H9 (cell line): Measurements from ENCODE around the gene FBXO28. TPM values are rescaled to one million over a fixed set of nuclear protein-coding genes. Genes with fewer than 3 reads are reported as not detected.

Source experiments
- DNase-seq: peaks from one replicate; pipeline ENCODE4 v3.0.0-alpha.2; 2017
- H2AFZ ChIP-seq: one replicate; pipeline ENCODE4 v1.6.1; 2013; ENCODE audit warnings: mild to moderate bottlenecking, low read length, control low read depth, moderate library complexity
- H2AK5ac ChIP-seq: 2 replicates; pipeline ENCODE4 v1.6.1; 2013; ENCODE audit warnings: low read length, control low read depth, mixed read lengths; ENCODE audit not compliant: insufficient read length
- H2BK120ac ChIP-seq: one replicate; pipeline ENCODE4 v1.6.1; 2013; ENCODE audit warnings: low read depth, mild to moderate bottlenecking, low read length, control low read depth, inconsistent platforms; ENCODE audit not compliant: poor library complexity, severe bottlenecking
- H2BK12ac ChIP-seq: 2 replicates; pipeline ENCODE4 v1.6.1; 2013; ENCODE audit warnings: low read length, control low read depth, mixed read lengths, low read depth; ENCODE audit not compliant: insufficient read length
- H2BK15ac ChIP-seq: 2 replicates; pipeline ENCODE4 v1.6.1; 2013; ENCODE audit warnings: low read depth, low read length, control low read depth
- H2BK20ac ChIP-seq: one replicate; pipeline ENCODE4 v1.6.1; 2013; ENCODE audit warnings: low read depth, mild to moderate bottlenecking, low read length, control low read depth, inconsistent platforms; ENCODE audit not compliant: poor library complexity, severe bottlenecking
- H2BK5ac ChIP-seq: 2 replicates; pipeline ENCODE4 v1.6.1; 2013; ENCODE audit warnings: low read length, control low read depth, mixed read lengths; ENCODE audit not compliant: insufficient read length
- H3K14ac ChIP-seq: 2 replicates; pipeline ENCODE4 v1.6.1; 2013; ENCODE audit warnings: low read length, control low read depth; ENCODE audit not compliant: insufficient read depth
- H3K18ac ChIP-seq: 2 replicates; pipeline ENCODE4 v1.6.1; 2013; ENCODE audit warnings: low read depth, mild to moderate bottlenecking, mixed read lengths, low read length, control low read depth; ENCODE audit not compliant: insufficient read length
- H3K23ac ChIP-seq: 2 replicates; pipeline ENCODE4 v1.6.1; 2013; ENCODE audit warnings: low read length, control low read depth, mixed read lengths, low read depth; ENCODE audit not compliant: insufficient read length
- H3K23me2 ChIP-seq: 2 replicates; pipeline ENCODE4 v1.6.1; 2013; ENCODE audit warnings: low read depth, mild to moderate bottlenecking, mixed read lengths, low read length, control low read depth; ENCODE audit not compliant: insufficient read length, poor library complexity, severe bottlenecking
- H3K27ac ChIP-seq: 2 replicates; pipeline ENCODE4 v1.5.1; 2013; ENCODE audit warnings: low read length, control low read depth, mixed read lengths, low read depth; ENCODE audit not compliant: insufficient read length
- H3K27me3 ChIP-seq: 2 replicates; pipeline ENCODE4 v1.6.1; 2013; ENCODE audit warnings: low read length, control low read depth, inconsistent platforms; ENCODE audit not compliant: insufficient read depth
- H3K4ac ChIP-seq: 2 replicates; pipeline ENCODE4 v1.6.1; 2013; ENCODE audit warnings: low read depth, mild to moderate bottlenecking, control low read depth, inconsistent platforms, low read length, moderate library complexity
- H3K4me1 ChIP-seq: 2 replicates; pipeline ENCODE4 v1.6.1; 2013; ENCODE audit warnings: low read length, control low read depth, inconsistent platforms; ENCODE audit not compliant: insufficient read depth
- H3K4me2 ChIP-seq: 2 replicates; pipeline ENCODE4 v1.6.1; 2013; ENCODE audit warnings: low read length, control low read depth, mixed read lengths; ENCODE audit not compliant: insufficient read length, insufficient read depth
- H3K56ac ChIP-seq: 2 replicates; pipeline ENCODE4 v1.6.1; 2013; ENCODE audit warnings: low read depth, mild to moderate bottlenecking, mixed read lengths, low read length, control low read depth; ENCODE audit not compliant: insufficient read length
- H3K79me1 ChIP-seq: 2 replicates; pipeline ENCODE4 v1.6.1; 2013; ENCODE audit warnings: low read depth, mild to moderate bottlenecking, moderate library complexity, low read length, control low read depth, inconsistent platforms; ENCODE audit not compliant: insufficient read depth, poor library complexity, severe bottlenecking
- H3K79me2 ChIP-seq: 2 replicates; pipeline ENCODE4 v1.6.1; 2013; ENCODE audit warnings: low read length, control low read depth, inconsistent platforms; ENCODE audit not compliant: insufficient read depth
- H3K9ac ChIP-seq: 2 replicates; pipeline ENCODE4 v1.6.1; 2013; ENCODE audit warnings: low read length, control low read depth, mixed read lengths; ENCODE audit not compliant: insufficient read length; ENCODE audit errors: extremely low read depth
- H3K9me3 ChIP-seq: one replicate; pipeline ENCODE4 v1.6.1; 2013; ENCODE audit warnings: low read depth, low read length, inconsistent platforms; ENCODE audit not compliant: control insufficient read depth
- H3T11ph ChIP-seq: one replicate; pipeline ENCODE4 v1.6.1; 2013; ENCODE audit warnings: mild to moderate bottlenecking, low read length, control low read depth, inconsistent platforms
- H4K20me1 ChIP-seq: one replicate; pipeline ENCODE4 v1.6.1; 2013; ENCODE audit not compliant: control insufficient read depth, insufficient read length, insufficient read depth
- H4K5ac ChIP-seq: 2 replicates; pipeline ENCODE4 v1.6.1; 2013; ENCODE audit warnings: low read depth, mild to moderate bottlenecking, mixed read lengths, low read length, control low read depth; ENCODE audit not compliant: insufficient read length
- H4K8ac ChIP-seq: replicated peaks from 2 replicates; pipeline ENCODE4 v1.6.1; 2013; ENCODE audit warnings: low read length, control low read depth, mixed read lengths, low read depth; ENCODE audit not compliant: insufficient read length
- H4K91ac ChIP-seq: 2 replicates; pipeline ENCODE4 v1.6.1; 2013; ENCODE audit warnings: low read depth, mild to moderate bottlenecking, moderate library complexity, mixed read lengths, low read length, control low read depth; ENCODE audit not compliant: insufficient read length
- H3K27ac Mint-ChIP-seq, 3 experiments: 2 replicates in 2 of 3; 3 replicates in 1 of 3; pipeline ENCODE4 v1.8.0; 2020 to 2021; ENCODE audit warnings: mixed read lengths in 3 of 3, mild to moderate bottlenecking in 1 of 3, moderate library complexity in 1 of 3
- H3K27me3 Mint-ChIP-seq: 2 replicates; pipeline ENCODE4 v1.8.0; 2021; ENCODE audit warnings: low read depth, mild to moderate bottlenecking, moderate library complexity, mixed read lengths
- H3K36me3 Mint-ChIP-seq, 3 experiments: 2 replicates in 2 of 3; 3 replicates in 1 of 3; pipeline ENCODE4 v1.8.0; 2020 to 2021; ENCODE audit warnings: low read depth in 3 of 3, mixed read lengths in 3 of 3; ENCODE audit not compliant: insufficient read depth in 1 of 3
- H3K4me1 Mint-ChIP-seq, 2 experiments: 2 replicates each; pipeline ENCODE4 v1.8.0; 2020; ENCODE audit warnings: mixed read lengths in 2 of 2
- H3K4me3 Mint-ChIP-seq, 2 experiments: 2 replicates in 1 of 2; 3 replicates in 1 of 2; pipeline ENCODE4 v1.8.0; 2020 to 2021; ENCODE audit warnings: mild to moderate bottlenecking in 2 of 2, mixed read lengths in 2 of 2, moderate library complexity in 1 of 2
- H3K9me3 Mint-ChIP-seq, 2 experiments: 2 replicates in 1 of 2; 3 replicates in 1 of 2; pipeline ENCODE4 v1.8.0; 2020; ENCODE audit warnings: mild to moderate bottlenecking in 2 of 2, mixed read lengths in 2 of 2, moderate library complexity in 1 of 2
- WGBS: extraction: QIAGEN DNeasy Blood & Tissue Kit; methylation state at CpG from one replicate; pipeline ENCODE4 v1.1.7; 2013; ENCODE audit warnings: missing lambda C conversion rate, low lambda C conversion rate, mixed read lengths; ENCODE audit not compliant: insufficient read length; ENCODE audit errors: extremely low coverage; 5-methylcytosine and 5-hydroxymethylcytosine counted together
- total RNA-seq: library from RNA; stranded (reverse); gene quantifications from 2 replicates; pipeline ENCODE4 v1.2.1, GENCODE V29; 2021
- TF ChIP-seq, protein P1 (sequence below): fragments of 200-600 bp; sonication (generic); conservative IDR thresholded peaks from 3 replicates; pipeline ENCODE4 v1.8.0; 2021; ENCODE audit warnings: antibody characterized with exemption, mild to moderate bottlenecking

FBXO28 gene
- total RNA-seq, 1 experiment from 2014 or later, result 55.0 TPM

DNA sequence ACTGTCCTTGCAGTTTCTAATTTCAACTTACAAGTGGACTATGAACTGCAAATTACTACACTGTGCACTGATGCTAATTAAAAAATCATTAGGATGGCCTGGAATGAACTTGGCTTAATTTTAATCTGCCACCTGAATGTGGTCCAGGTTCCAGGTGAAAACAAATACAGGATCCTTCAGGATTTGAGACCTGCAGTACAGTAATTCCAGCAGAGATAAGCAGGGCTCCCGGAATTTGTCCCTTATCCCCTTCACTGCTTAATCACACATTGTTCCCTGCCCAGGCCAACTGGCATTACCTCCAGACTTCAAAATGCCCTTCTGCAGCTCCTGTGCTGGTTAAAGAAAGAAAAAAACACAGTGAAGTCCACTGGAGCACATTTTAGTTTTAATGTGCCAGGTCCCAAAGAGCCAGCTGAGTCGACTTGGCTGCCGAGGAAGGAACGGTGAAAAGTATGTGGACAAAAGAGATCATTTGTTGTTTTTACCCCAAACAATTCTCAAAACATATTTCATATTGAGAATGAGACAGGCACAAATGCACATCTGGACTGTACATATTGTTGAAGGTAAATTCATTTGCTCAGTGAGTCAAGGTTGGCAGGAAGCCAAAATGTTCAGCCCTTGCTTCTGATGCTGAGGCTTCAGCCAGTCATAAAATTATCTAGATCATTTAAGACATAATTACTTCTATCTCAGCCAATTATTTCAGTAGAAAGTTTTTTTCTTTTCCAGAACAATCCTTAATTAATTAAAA, 97.5 kb downstream of the FBXO28 start:
- H2BK120ac ChIP-seq, result no peak overlapping the region
- H4K20me1 ChIP-seq, result no peaks in the 10 kb centered on the region
- no peaks in the 10 kb centered on the region for H3K79me2 ChIP-seq
- H2BK15ac ChIP-seq, result no peak overlapping the region
- H3K4me1 Mint-ChIP-seq, result peaks cover 22 to 23% of the 10 kb centered on the region in 2 experiments
- no peak overlapping the region for H2BK12ac ChIP-seq
- H3K27ac Mint-ChIP-seq, result 0 out of 7 replicates have a peak overlapping the region, but pooled peaks of 1 of the 3 experiments have one; percentile 44
- no peaks in the 10 kb centered on the region; the same call in 1 of the 2 replicates for H3K27me3 Mint-ChIP-seq
- no peaks in the 10 kb centered on the region for H3K36me3 Mint-ChIP-seq
- H3K23ac ChIP-seq, result no peak overlapping the region
- no peaks in the 10 kb centered on the region for H3K79me1 ChIP-seq
- H3K56ac ChIP-seq, result no peak overlapping the region
- H3T11ph ChIP-seq, result no peak overlapping the region
- no peak overlapping the region for H2BK20ac ChIP-seq
- H3K18ac ChIP-seq, result no peak overlapping the region
- no peaks in the 10 kb centered on the region for H3K27me3 ChIP-seq
- no CpG with 5 or more reads among the region's 4 CpGs for WGBS
- no peak overlapping the region for H4K8ac ChIP-seq
- H3K9me3 ChIP-seq, result no peaks in the 10 kb centered on the region
- H3K4me3 Mint-ChIP-seq, result no peak overlapping the region
- no peaks in the 10 kb centered on the region for H3K9me3 Mint-ChIP-seq
- H2AK5ac ChIP-seq, result no peak overlapping the region
- no peak overlapping the region for H3K27ac ChIP-seq
- no peak overlapping the region for H3K4me2 ChIP-seq
- no peak overlapping the region for H3K9ac ChIP-seq
- no peak for DNase-seq
- H3K4ac ChIP-seq, result no peak overlapping the region
- H2AFZ ChIP-seq, result no peak overlapping the region
- no peaks in the 10 kb centered on the region for H3K23me2 ChIP-seq
- no peak overlapping the region for H4K91ac ChIP-seq
- no peak overlapping the region for H2BK5ac ChIP-seq
- TF ChIP-seq, protein P1, sequence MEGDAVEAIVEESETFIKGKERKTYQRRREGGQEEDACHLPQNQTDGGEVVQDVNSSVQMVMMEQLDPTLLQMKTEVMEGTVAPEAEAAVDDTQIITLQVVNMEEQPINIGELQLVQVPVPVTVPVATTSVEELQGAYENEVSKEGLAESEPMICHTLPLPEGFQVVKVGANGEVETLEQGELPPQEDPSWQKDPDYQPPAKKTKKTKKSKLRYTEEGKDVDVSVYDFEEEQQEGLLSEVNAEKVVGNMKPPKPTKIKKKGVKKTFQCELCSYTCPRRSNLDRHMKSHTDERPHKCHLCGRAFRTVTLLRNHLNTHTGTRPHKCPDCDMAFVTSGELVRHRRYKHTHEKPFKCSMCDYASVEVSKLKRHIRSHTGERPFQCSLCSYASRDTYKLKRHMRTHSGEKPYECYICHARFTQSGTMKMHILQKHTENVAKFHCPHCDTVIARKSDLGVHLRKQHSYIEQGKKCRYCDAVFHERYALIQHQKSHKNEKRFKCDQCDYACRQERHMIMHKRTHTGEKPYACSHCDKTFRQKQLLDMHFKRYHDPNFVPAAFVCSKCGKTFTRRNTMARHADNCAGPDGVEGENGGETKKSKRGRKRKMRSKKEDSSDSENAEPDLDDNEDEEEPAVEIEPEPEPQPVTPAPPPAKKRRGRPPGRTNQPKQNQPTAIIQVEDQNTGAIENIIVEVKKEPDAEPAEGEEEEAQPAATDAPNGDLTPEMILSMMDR, result no peak
- no peaks in the 10 kb centered on the region; the same call in none of the 2 replicates for H3K4me1 ChIP-seq
- no peak overlapping the region for H3K14ac ChIP-seq
- H4K5ac ChIP-seq, result no peak overlapping the region

Other genes with a start within 250 kb of the FBXO28 start
- gene DEGS1, start 69.1 kb downstream of the FBXO28 start, total RNA-seq, result 59.8 and 61.9 TPM in 2 replicates
- gene NVL, start 216.1 kb downstream of the FBXO28 start, total RNA-seq, result 64.0 and 66.9 TPM in 2 replicates
- 104 and 114 TPM in 2 replicates for gene CNIH4, start 242.8 kb downstream of the FBXO28 start, total RNA-seq